OCI-LY7 (cell line): ENCODE measurements around the gene UGT2B11. TPM values are rescaled to one million over a fixed set of nuclear protein-coding genes. Genes with fewer than 3 reads are reported as not detected.
"Not testable (repeated sequence)": the region's sequence is repeated elsewhere in the genome, so short reads cannot be mapped to it uniquely, and the experiment has no call there.

Experiments
- Bru-seq: library from RNA; stranded (reverse); fragments of 400-500 nt; gene quantifications from one replicate; lab custom pipeline; 2021; lab: Mats Ljungman, UMichigan
- BruChase-seq, 2 experiments: library from RNA; stranded (reverse); fragments of 400-500 nt; gene quantifications; one replicate each; lab custom pipeline; 2021; lab: Mats Ljungman, UMichigan
- BruUV-seq: library from RNA; stranded (reverse); fragments of 400-500 nt; replicated peaks from 2 replicates; lab custom pipeline; 2021; lab: Mats Ljungman, UMichigan
- CTCF ChIA-PET: fragments of 300-600 bp; sonication (Branson Sonifier 250); formaldehyde crosslinking; loops from one replicate; lab custom pipeline; 2022; ENCODE audit warnings: antibody characterized with exemption; ENCODE audit not compliant: unreplicated experiment; lab: Charles Lee
- POLR2A ChIA-PET: fragments of 300-600 bp; sonication (Branson Sonifier 250); formaldehyde crosslinking; loops from one replicate; lab custom pipeline; 2022; ENCODE audit warnings: antibody characterized with exemption; lab: Charles Lee
- DNase-seq: peaks from one replicate; pipeline ENCODE4 v3.0.0-alpha.2; 2015; ENCODE audit warnings: low spot score
- H2AFZ ChIP-seq: fragments of 200-600 bp; sonication (generic), shearing (Covaris generic); 2 replicates; pipeline ENCODE4 v1.6.1; 2014; ENCODE audit warnings: mild to moderate bottlenecking, antibody characterized with exemption, low read length, moderate library complexity
- H3K27ac ChIP-seq: fragments of 200-600 bp; sonication (generic); 2 replicates; pipeline ENCODE4 v1.5.1; 2014; ENCODE audit warnings: mixed run types, low read depth, mild to moderate bottlenecking, moderate library complexity, low read length, inconsistent platforms; ENCODE audit not compliant: poor library complexity, severe bottlenecking
- H3K36me3 ChIP-seq: fragments of 200-600 bp; sonication (generic); 2 replicates; pipeline ENCODE4 v1.6.1; 2014; ENCODE audit warnings: mild to moderate bottlenecking, antibody characterized with exemption, low read length, moderate library complexity, mixed read lengths; ENCODE audit not compliant: insufficient read depth
- H3K4me1 ChIP-seq: fragments of 200-600 bp; sonication (generic); 2 replicates; pipeline ENCODE4 v1.5.1; 2014; ENCODE audit warnings: mild to moderate bottlenecking, low read length; ENCODE audit not compliant: insufficient read depth, poor library complexity, severe bottlenecking
- H3K4me2 ChIP-seq: fragments of 200-600 bp; sonication (generic); 2 replicates; pipeline ENCODE4 v1.6.1; 2014; ENCODE audit warnings: mild to moderate bottlenecking, low read length
- H3K4me3 ChIP-seq: fragments of 200-600 bp; sonication (generic); 2 replicates; pipeline ENCODE4 v1.5.1; 2014; ENCODE audit warnings: mild to moderate bottlenecking, low read depth, low read length; ENCODE audit not compliant: poor library complexity, severe bottlenecking
- H3K79me2 ChIP-seq: fragments of 200-600 bp; sonication (generic); 2 replicates; pipeline ENCODE4 v1.6.1; 2016; ENCODE audit warnings: low read depth, mild to moderate bottlenecking, low read length, moderate library complexity, mixed read lengths; ENCODE audit not compliant: insufficient read depth
- H3K9me2 ChIP-seq: fragments of 200-600 bp; sonication (generic); 2 replicates; pipeline ENCODE4 v1.6.1; 2016; ENCODE audit warnings: mild to moderate bottlenecking, low read length, mixed read lengths; ENCODE audit not compliant: insufficient read depth
- H3K9me3 ChIP-seq: fragments of 200-600 bp; sonication (generic); 2 replicates; pipeline ENCODE4 v1.6.1; 2014; ENCODE audit warnings: mild to moderate bottlenecking, mixed run types, low read length, mixed read lengths
- H4K20me1 ChIP-seq: fragments of 200-600 bp; sonication (generic); 2 replicates; pipeline ENCODE4 v1.6.1; 2014; ENCODE audit warnings: mild to moderate bottlenecking, antibody characterized with exemption, low read length, moderate library complexity, mixed read lengths; ENCODE audit not compliant: insufficient read depth
- CTCF ChIP-seq: fragments of 200-600 bp; sonication (generic); conservative IDR thresholded peaks from 2 replicates; pipeline ENCODE4 v1.5.1; 2014; ENCODE audit warnings: mild to moderate bottlenecking, antibody characterized with exemption, low read length, moderate library complexity, mixed read lengths
- EZH2phosphoT487 ChIP-seq: fragments of 200-600 bp; sonication (generic); IDR thresholded peaks from 2 replicates; pipeline ENCODE4 v1.6.1; 2018; ENCODE audit warnings: low read depth, borderline replicate concordance, mild to moderate bottlenecking, mixed run types, antibody characterized with exemption, low read length, moderate library complexity, mixed read lengths
- intact Hi-C: fragments of 100-400 bp; cut with micrococcal nuclease; formaldehyde crosslinking; loops from one replicate; pipeline ENCODE4 v1.10.0; 2022; ENCODE audit not compliant: unreplicated experiment
- long read RNA-seq: library from polyadenylated mRNA; stranded (forward); transcript quantifications from one replicate; pipeline ENCODE4 v2.0.0, GENCODE V29; 2022
- total RNA-seq, 2 experiments: library from RNA; depleted of rRNA in 1 of 2; stranded (reverse); fragments of >200 nt in 1 of 2; shearing (Covaris generic) in 1 of 2; gene quantifications; 2 replicates each; pipeline ENCODE4 v1.2.3, GENCODE V29; 2014 to 2022

The UGT2B11 gene
- total RNA-seq (2014; rRNA removed; shearing (Covaris generic)) (not detected in 2 replicates), total RNA-seq (2022) (not detected in 2 replicates), Bru-seq, nascent RNA (not detected), BruChase-seq, experiment 1, labeled RNA remaining after a 6-hour chase (not detected), BruChase-seq, experiment 2, labeled RNA remaining after a 2-hour chase (not detected)
- long read RNA-seq: 0 reads

GRCh38 chr4:69214716-69215115 lies at the start of gene UGT2B11:
Gene UGT2B11 (minus strand): TSS chr4:69214748. CDS start chr4:69214722, 26 bp downstream.
- H3K4me1 ChIP-seq: no peaks in the 10 kb centered on the region
- H3K4me3 ChIP-seq: no peak within 1 kb of the TSS
- H3K4me2 ChIP-seq: no peak within 1 kb of the TSS
- H4K20me1 ChIP-seq: no peaks in the 10 kb centered on the region
- H3K27ac ChIP-seq: no peak within 1 kb of the TSS
- ChIA-PET CTCF (no interaction called here), POLR2A (no interaction called here)
- no peaks in the 10 kb centered on the region for H3K79me2 ChIP-seq
- BruUV-seq: no TSS peak
- no peaks in the 10 kb centered on the region for H3K36me3 ChIP-seq
- no peaks in the 10 kb centered on the region for H3K9me2 ChIP-seq
- intact Hi-C loops: no loop called here
- H3K9me3 ChIP-seq: no peaks in the 10 kb centered on the region
- DNase-seq: no peak
- H2AFZ ChIP-seq: no peak within 1 kb of the TSS
- no peak for TF ChIP-seq CTCF
- no peak for TF ChIP-seq EZH2phosphoT487

GRCh38 chr4:69253147-69253772 lies 38.7 kb upstream of the UGT2B11 start:
- intact Hi-C loops, H2AFZ ChIP-seq, CTCF ChIA-PET, POLR2A ChIA-PET, H3K4me2 ChIP-seq, H3K9me3 ChIP-seq, H3K36me3 ChIP-seq, H3K4me1 ChIP-seq, BruUV-seq, H3K79me2 ChIP-seq, H3K9me2 ChIP-seq, H4K20me1 ChIP-seq, DNase-seq, H3K27ac ChIP-seq, H3K4me3 ChIP-seq: not testable (repeated sequence)

- H3K9me3 ChIP-seq, H2AFZ ChIP-seq, H3K36me3 ChIP-seq, H3K27ac ChIP-seq, intact Hi-C loops, H3K79me2 ChIP-seq, H3K4me1 ChIP-seq, H3K9me2 ChIP-seq, DNase-seq, H3K4me3 ChIP-seq, CTCF ChIA-PET, H4K20me1 ChIP-seq, H3K4me2 ChIP-seq, BruUV-seq, POLR2A ChIA-PET: not testable (repeated sequence)
These were observed 36.3 kb upstream of the UGT2B11 start for GRCh38 chr4:69250884-69251283.

GRCh38 chr4:69242562-69243240 lies 28.2 kb upstream of the UGT2B11 start:
- H3K36me3 ChIP-seq, H3K4me1 ChIP-seq, H2AFZ ChIP-seq, H3K4me2 ChIP-seq, BruUV-seq, H3K9me2 ChIP-seq, H3K27ac ChIP-seq, POLR2A ChIA-PET, H3K79me2 ChIP-seq, DNase-seq, CTCF ChIA-PET, H4K20me1 ChIP-seq, H3K4me3 ChIP-seq, H3K9me3 ChIP-seq: not testable (repeated sequence)
- intact Hi-C loops: loop anchor here (5.0 kb wide), 1 partner anchor 65 kb away; no protein-coding TSS in a partner anchor

GRCh38 chr4:69241746-69242145 lies 27.2 kb upstream of the UGT2B11 start:
- H3K27ac ChIP-seq, DNase-seq, BruUV-seq, CTCF ChIA-PET, H3K79me2 ChIP-seq, H3K36me3 ChIP-seq, H2AFZ ChIP-seq, H3K4me2 ChIP-seq, H3K9me2 ChIP-seq, POLR2A ChIA-PET, H3K9me3 ChIP-seq, H3K4me3 ChIP-seq, H3K4me1 ChIP-seq, H4K20me1 ChIP-seq: not testable (repeated sequence)
- intact Hi-C loops: loop anchor here (5.0 kb wide), 1 partner anchor 66 kb away; no protein-coding TSS in a partner anchor
